PC-3 (cell line): ENCODE data around the gene SLC30A7. TPM values are rescaled to one million over a fixed set of nuclear protein-coding genes. Genes with fewer than 3 reads are reported as not detected.

Experiments
- ATAC-seq: fragments of 200-7000 bp; cut with Tn5 transposase; 2 replicates; pipeline ENCODE4 v1.9.1; 2020; ENCODE audit warnings: mild to moderate bottlenecking, moderate library complexity
- BruUV-seq: library from RNA; stranded (reverse); fragments of 400-500 nt; replicated peaks from 2 replicates; lab custom pipeline; 2021; lab: Mats Ljungman, UMichigan
- CTCF ChIA-PET: fragments of 300-600 bp; sonication (Branson Sonifier 250); formaldehyde crosslinking; loops from one replicate; lab custom pipeline; 2022; ENCODE audit warnings: antibody characterized with exemption; lab: Charles Lee
- POLR2A ChIA-PET: fragments of 300-600 bp; sonication (Branson Sonifier 250); formaldehyde crosslinking; loops from one replicate; lab custom pipeline; 2022; ENCODE audit warnings: antibody characterized with exemption; ENCODE audit not compliant: unreplicated experiment; lab: Charles Lee
- DNase-seq: peaks from one replicate; pipeline ENCODE4 v3.0.0-alpha.2; 2015
- H2AFZ ChIP-seq: fragments of 300-600 bp; sonication (generic); 2 replicates; pipeline ENCODE4 v1.6.0; 2016; ENCODE audit warnings: antibody characterized with exemption, low read length
- H3F3A ChIP-seq: fragments of 300-600 bp; sonication (generic); one replicate; pipeline ENCODE4 v1.6.0; 2017; ENCODE audit warnings: antibody characterized with exemption, low read length, control low read depth, mild to moderate bottlenecking; ENCODE audit not compliant: unreplicated experiment
- H3K27ac ChIP-seq: fragments of 300-600 bp; sonication (generic); 2 replicates; pipeline ENCODE4 v1.5.1; 2016; ENCODE audit warnings: mild to moderate bottlenecking, low read length
- H3K27me3 ChIP-seq: fragments of 300-600 bp; sonication (generic); 2 replicates; pipeline ENCODE4 v1.6.1; 2016; ENCODE audit warnings: low read length, mixed read lengths
- H3K36me3 ChIP-seq: fragments of 300-600 bp; sonication (generic); 2 replicates; pipeline ENCODE4 v1.6.1; 2016; ENCODE audit warnings: low read depth, mixed run types, low read length, mixed read lengths
- H3K4me1 ChIP-seq: fragments of 300-600 bp; sonication (generic); 2 replicates; pipeline ENCODE4 v1.5.1; 2016; ENCODE audit warnings: low read length; ENCODE audit not compliant: insufficient read depth
- H3K4me2 ChIP-seq: fragments of 300-600 bp; sonication (generic); 2 replicates; pipeline ENCODE4 v1.6.0; 2016; ENCODE audit warnings: low read length
- H3K4me3 ChIP-seq: fragments of 300-600 bp; sonication (generic); 2 replicates; pipeline ENCODE4 v1.5.1; 2016; ENCODE audit warnings: mild to moderate bottlenecking, low read length, mixed read lengths
- H3K79me2 ChIP-seq: fragments of 300-600 bp; sonication (generic); 2 replicates; pipeline ENCODE4 v1.6.1; 2017; ENCODE audit warnings: low read length, mixed read lengths
- H3K9ac ChIP-seq: fragments of 300-600 bp; sonication (generic); 2 replicates; pipeline ENCODE4 v1.6.0; 2016; ENCODE audit warnings: mild to moderate bottlenecking, low read length
- H3K9me2 ChIP-seq: fragments of 300-600 bp; sonication (generic); replicated peaks from 2 replicates; pipeline ENCODE4 v1.6.1; 2016; ENCODE audit warnings: mixed run types, low read length, mixed read lengths
- H3K9me3 ChIP-seq: fragments of 300-600 bp; sonication (generic); 2 replicates; pipeline ENCODE4 v1.6.1; 2016; ENCODE audit warnings: low read length, mixed read lengths
- H4K20me1 ChIP-seq: fragments of 300-600 bp; sonication (generic); 2 replicates; pipeline ENCODE4 v1.6.1; 2016; ENCODE audit warnings: low read length, mixed read lengths
- EZH2 ChIP-seq: fragments of 300-600 bp; sonication (generic); IDR thresholded peaks from one replicate; pipeline ENCODE4 v1.6.1; 2017; ENCODE audit warnings: antibody characterized with exemption, mild to moderate bottlenecking, low read length; ENCODE audit not compliant: unreplicated experiment
- EZH2phosphoT487 ChIP-seq: fragments of 300-600 bp; sonication (generic); IDR thresholded peaks from 2 replicates; pipeline ENCODE4 v1.6.1; 2018; ENCODE audit warnings: mild to moderate bottlenecking, antibody characterized with exemption, low read length, borderline replicate concordance
- intact Hi-C: fragments of 100-400 bp; cut with micrococcal nuclease; formaldehyde crosslinking; loops from 2 replicates; pipeline ENCODE4 v1.9.0; 2023
- total RNA-seq: library from RNA; depleted of rRNA; stranded (reverse); fragments of >200 nt; gene quantifications from 2 replicates; pipeline ENCODE4 v1.2.3, GENCODE V29; 2014
- TF ChIP-seq, protein P1 (sequence below): fragments of 300-600 bp; sonication (generic); conservative IDR thresholded peaks from 2 replicates; pipeline ENCODE4 v1.5.1; 2017; ENCODE audit warnings: antibody characterized with exemption, low read depth, mild to moderate bottlenecking, low read length

SLC30A7 gene
- total RNA-seq, 1 experiment from 2014 or later: 24.0 TPM

DNA sequence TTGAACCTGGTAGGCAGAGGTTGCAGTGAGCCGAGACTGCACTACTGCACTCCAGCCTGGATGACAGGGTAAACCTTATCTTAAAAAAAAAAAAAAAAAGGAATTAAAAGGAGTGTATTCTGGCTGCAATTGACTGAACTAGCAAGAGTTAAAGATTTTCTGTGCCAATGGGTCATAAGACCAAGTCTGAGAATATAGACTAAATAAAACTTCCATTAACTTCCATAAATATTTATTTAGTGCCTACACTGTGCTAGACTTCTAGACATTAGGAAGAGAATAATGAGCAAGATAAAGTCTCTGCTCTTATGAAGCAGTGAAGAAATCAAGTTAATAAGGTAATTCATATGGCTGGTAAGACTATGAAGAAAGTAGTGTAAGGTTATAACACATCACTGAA lies 102.5 kb downstream of the SLC30A7 start:
- peaks cover 9% of the 10 kb centered on the region for H3K4me1 ChIP-seq
- H3K27ac ChIP-seq: no peak overlapping the region
- intact Hi-C loops: no loop called here
- no peak overlapping the region for H3K4me3 ChIP-seq
- ATAC-seq: no peak
- H3K79me2 ChIP-seq: no peaks in the 10 kb centered on the region
- CTCF ChIA-PET: no interaction called here
- POLR2A ChIA-PET: no interaction called here
- H3K9me3 ChIP-seq: no peaks in the 10 kb centered on the region
- peaks cover 15% of the 10 kb centered on the region; the same call in 1 of the 2 replicates for H3K36me3 ChIP-seq
- no peak overlapping the region for H3K9ac ChIP-seq
- no peak overlapping the region for H2AFZ ChIP-seq
- DNase-seq: no peak
- no peaks in the 10 kb centered on the region for H4K20me1 ChIP-seq
- H3K27me3 ChIP-seq: no peaks in the 10 kb centered on the region
- H3F3A ChIP-seq: no peaks in the 10 kb centered on the region
- no peaks in the 10 kb centered on the region for H3K9me2 ChIP-seq
- TF ChIP-seq EZH2 (no peak), EZH2phosphoT487 (no peak)
- TF ChIP-seq, protein P1, sequence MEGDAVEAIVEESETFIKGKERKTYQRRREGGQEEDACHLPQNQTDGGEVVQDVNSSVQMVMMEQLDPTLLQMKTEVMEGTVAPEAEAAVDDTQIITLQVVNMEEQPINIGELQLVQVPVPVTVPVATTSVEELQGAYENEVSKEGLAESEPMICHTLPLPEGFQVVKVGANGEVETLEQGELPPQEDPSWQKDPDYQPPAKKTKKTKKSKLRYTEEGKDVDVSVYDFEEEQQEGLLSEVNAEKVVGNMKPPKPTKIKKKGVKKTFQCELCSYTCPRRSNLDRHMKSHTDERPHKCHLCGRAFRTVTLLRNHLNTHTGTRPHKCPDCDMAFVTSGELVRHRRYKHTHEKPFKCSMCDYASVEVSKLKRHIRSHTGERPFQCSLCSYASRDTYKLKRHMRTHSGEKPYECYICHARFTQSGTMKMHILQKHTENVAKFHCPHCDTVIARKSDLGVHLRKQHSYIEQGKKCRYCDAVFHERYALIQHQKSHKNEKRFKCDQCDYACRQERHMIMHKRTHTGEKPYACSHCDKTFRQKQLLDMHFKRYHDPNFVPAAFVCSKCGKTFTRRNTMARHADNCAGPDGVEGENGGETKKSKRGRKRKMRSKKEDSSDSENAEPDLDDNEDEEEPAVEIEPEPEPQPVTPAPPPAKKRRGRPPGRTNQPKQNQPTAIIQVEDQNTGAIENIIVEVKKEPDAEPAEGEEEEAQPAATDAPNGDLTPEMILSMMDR: no peak
- BruUV-seq: no TSS peak
- H3K4me2 ChIP-seq: no peak overlapping the region

DNA sequence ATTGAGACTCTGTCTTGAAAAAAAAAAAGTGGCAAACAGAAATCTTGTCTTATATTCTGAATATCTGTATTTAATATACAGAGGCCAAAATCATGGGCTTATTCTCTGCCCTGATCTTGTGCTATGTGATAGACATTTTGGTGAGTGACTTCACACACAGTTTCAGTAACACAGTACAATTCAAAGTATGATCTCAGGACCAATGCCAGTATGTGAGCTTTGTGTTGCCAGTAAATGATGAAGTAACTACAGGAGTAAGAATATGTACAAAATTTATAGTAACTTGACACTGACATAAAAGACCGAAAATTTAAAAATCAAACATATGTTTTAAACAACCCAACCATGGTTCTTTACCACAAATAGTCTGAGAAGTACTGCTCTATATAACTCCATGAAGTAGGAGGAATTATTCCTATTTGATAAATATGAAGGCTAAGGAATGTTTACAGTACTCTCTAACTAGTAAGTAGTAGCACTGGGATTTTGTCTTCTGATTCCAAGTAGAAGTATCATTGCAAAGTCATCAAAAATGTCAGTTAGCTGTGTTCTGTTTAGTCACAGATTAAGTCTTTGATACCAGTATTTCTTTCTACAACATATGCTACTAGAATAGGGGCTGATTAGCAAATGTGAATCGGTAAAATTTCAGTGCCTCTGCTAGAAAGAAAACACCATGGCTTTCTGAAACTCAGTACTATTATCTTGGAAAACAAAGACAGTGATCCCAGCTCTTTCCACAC lies 104.4 kb downstream of the SLC30A7 start:
- CTCF ChIA-PET: no interaction called here
- Histone ChIP-seq H3K9me3 (no peaks in the 10 kb centered on the region), H3K4me3 (no peak overlapping the region), H3K79me2 (no peaks in the 10 kb centered on the region), H3K36me3 (peaks cover 15% of the 10 kb centered on the region; the same call in 1 of the 2 replicates), H2AFZ (no peak overlapping the region), H3K27ac (no peak overlapping the region), H3F3A (no peaks in the 10 kb centered on the region), H3K4me1 (peaks cover 18% of the 10 kb centered on the region), H4K20me1 (no peaks in the 10 kb centered on the region), H3K9ac (no peak overlapping the region), H3K9me2 (no peaks in the 10 kb centered on the region), H3K4me2 (no peak overlapping the region), H3K27me3 (no peaks in the 10 kb centered on the region)
- no TSS peak for BruUV-seq
- POLR2A ChIA-PET: no interaction called here
- ATAC-seq (no peak), DNase-seq (no peak)
- intact Hi-C loops: no loop called here
- TF ChIP-seq EZH2phosphoT487: no peak
- TF ChIP-seq, protein P1: no peak
- no peak for TF ChIP-seq EZH2

DNA sequence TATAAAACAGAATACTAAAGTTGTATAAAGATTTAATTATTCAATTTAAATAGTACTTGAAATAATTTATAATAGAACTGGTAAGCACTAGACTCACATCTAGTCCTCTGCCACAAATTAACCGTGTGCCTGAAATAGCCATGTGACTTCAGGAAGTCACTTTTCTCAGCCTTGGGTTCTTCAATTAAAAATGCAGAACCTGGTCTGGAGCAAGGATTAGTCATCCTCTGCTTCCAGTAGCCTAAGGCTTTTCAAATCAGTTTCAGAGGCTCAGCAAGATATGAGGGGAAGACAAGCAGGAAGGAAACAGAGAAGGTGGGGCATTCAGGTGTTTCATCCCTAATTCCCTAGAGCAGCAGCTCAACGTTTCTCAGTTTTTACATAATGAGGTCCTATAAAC lies 106.7 kb downstream of the SLC30A7 start:
- ChIA-PET POLR2A (no interaction called here), CTCF (no interaction called here)
- no peak overlapping the region for H3K9ac ChIP-seq
- H3K36me3 ChIP-seq: peaks cover 19% of the 10 kb centered on the region; the same call in 1 of the 2 replicates
- intact Hi-C loops: no loop called here
- H3K9me3 ChIP-seq: no peaks in the 10 kb centered on the region
- H3K9me2 ChIP-seq: no peaks in the 10 kb centered on the region
- no peak for TF ChIP-seq EZH2
- TF ChIP-seq, protein P1: no peak
- no peak for TF ChIP-seq EZH2phosphoT487
- no peaks in the 10 kb centered on the region for H4K20me1 ChIP-seq
- peaks cover 18% of the 10 kb centered on the region for H3K4me1 ChIP-seq
- DNase-seq: peak; percentile 62
- no peaks in the 10 kb centered on the region for H3F3A ChIP-seq
- no peak overlapping the region for H3K4me3 ChIP-seq
- no TSS peak for BruUV-seq
- H3K27ac ChIP-seq: no peak overlapping the region
- no peak overlapping the region for H2AFZ ChIP-seq
- 0 out of 2 replicates have a peak overlapping the region, but pooled peaks have one; percentile 11 for H3K4me2 ChIP-seq
- peak; percentile 86 for ATAC-seq
- no peaks in the 10 kb centered on the region for H3K79me2 ChIP-seq
- no peaks in the 10 kb centered on the region for H3K27me3 ChIP-seq
